ENCODE data around the gene VAX1.
"Not testable (repeated sequence)": the region's sequence is repeated elsewhere in the genome, so short reads cannot be mapped to it uniquely, and the experiment has no call there.

Gene VAX1

GRCh38 chr10:117131376-117132327, 6.4 kb downstream of the VAX1 start:
- no peaks in the 10 kb centered on the region for H3K9me3 ChIP-seq (ENCODE audit: control insufficient read depth, insufficient read depth, low read depth, low read length)
- ChIA-PET POLR2A (no interaction called here), CTCF (interaction anchor here (1.4 kb wide), 1 partner anchor 34 kb away, joined by 5 read pairs; no protein-coding TSS in a partner anchor)
- no peaks in the 10 kb centered on the region for H3K4me1 ChIP-seq (ENCODE audit: control insufficient read depth, insufficient read depth, low read length)
- H3K4me3 ChIP-seq (ENCODE audit: low read depth, low read length), result no peak overlapping the region
- TF ChIP-seq EGR2 (tag by site-specific recombination; IDR thresholded peaks at IDR 0.05; ENCODE audit: low read depth), result peak; percentile 75
- TF ChIP-seq ZFHX2 (tag by site-specific recombination; conservative IDR thresholded peaks at IDR 0.05), result peak; percentile 88
- no peak for TF ChIP-seq ZNF704 (tag by site-specific recombination; IDR thresholded peaks at IDR 0.05)
- no peak overlapping the region for H3K27ac ChIP-seq (ENCODE audit: extremely low read depth, low read depth, low read length)
- no peaks in the 10 kb centered on the region for H3K36me3 ChIP-seq (ENCODE audit: control insufficient read depth in 2 of 2, insufficient read depth in 1 of 2, low read length in 2 of 2)

DNA sequence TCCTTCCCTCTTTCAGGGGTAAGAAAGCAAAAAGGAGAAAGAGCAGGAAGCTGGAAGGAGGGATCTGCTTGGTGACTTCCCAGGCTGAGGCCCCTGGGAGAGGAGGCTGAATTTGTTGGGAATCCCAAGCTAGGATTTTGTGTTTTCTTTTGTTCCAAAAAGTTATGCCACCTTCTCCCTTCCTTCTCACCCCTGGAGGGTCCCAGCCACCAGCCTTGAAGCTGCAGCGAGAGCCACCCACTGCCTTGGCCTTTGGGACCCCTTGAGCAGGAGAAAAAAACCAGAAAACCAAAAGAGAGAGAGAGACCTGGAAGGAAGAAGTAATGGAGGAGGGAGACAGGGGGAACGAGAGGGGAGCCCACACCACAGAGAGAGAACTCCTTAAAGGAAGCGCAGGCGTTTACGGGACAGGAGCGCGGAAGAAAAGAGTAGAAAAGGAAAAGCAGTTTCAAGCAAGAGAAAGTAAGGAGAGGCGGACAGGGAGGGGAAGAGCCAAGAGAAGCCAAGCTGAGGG, 7.2 kb downstream of the VAX1 start:
- no peak overlapping the region for H3K27ac ChIP-seq (ENCODE audit: extremely low read depth, low read depth, low read length)
- ChIA-PET CTCF (interaction anchor here (1.4 to 1.6 kb wide), 2 partner anchors 35 to 44 kb away, joined by 5 read pairs; no protein-coding TSS in a partner anchor), POLR2A (no interaction called here)
- H3K4me3 ChIP-seq (ENCODE audit: low read depth, low read length), result no peak overlapping the region
- H3K36me3 ChIP-seq (ENCODE audit: control insufficient read depth in 2 of 2, insufficient read depth in 1 of 2, low read length in 2 of 2), result no peaks in the 10 kb centered on the region
- TF ChIP-seq ZFP69B (tag by site-specific recombination; IDR thresholded peaks at IDR 0.05) (no peak), PRDM1 (tag by site-specific recombination; IDR thresholded peaks at IDR 0.05) (peak; percentile 23; the same call in 1 of the 2 replicates), ZNF658 (tag by site-specific recombination; IDR thresholded peaks at IDR 0.05) (no peak), IKZF3 (tag by site-specific recombination; IDR thresholded peaks at IDR 0.05) (no peak), KLF10 (tag by site-specific recombination; IDR thresholded peaks at IDR 0.05) (no peak), ZNF704 (tag by site-specific recombination; IDR thresholded peaks at IDR 0.05) (no peak), ZNF624 (tag by site-specific recombination; IDR thresholded peaks at IDR 0.05) (no peak), SCRT1 (tag by site-specific recombination; IDR thresholded peaks at IDR 0.05; ENCODE audit: borderline replicate concordance) (no peak)
- H3K9me3 ChIP-seq (ENCODE audit: control insufficient read depth, insufficient read depth, low read depth, low read length), result no peaks in the 10 kb centered on the region
- no peaks in the 10 kb centered on the region for H3K4me1 ChIP-seq (ENCODE audit: control insufficient read depth, insufficient read depth, low read length)

DNA sequence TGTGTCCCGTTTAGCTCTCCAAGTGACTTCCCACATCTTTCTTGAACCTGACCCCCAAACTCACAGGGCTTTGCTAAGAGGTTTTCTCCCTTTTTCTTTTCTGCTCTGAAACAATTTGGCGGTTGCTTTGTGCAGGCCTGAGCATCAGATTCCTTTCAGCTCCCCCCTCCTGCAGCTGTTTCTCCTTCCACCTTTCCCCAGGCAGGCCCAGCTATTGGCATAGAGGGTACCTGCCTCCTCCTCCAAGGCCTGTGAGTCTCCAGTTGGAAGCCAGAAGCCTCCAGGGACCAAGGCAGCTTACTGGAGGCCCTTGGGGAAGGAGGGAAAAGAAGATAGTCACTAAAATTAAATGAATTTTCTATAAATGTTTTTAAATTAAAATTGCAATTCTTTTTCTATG, 7.7 kb downstream of the VAX1 start:
- no peak overlapping the region for H3K4me3 ChIP-seq (ENCODE audit: low read depth, low read length)
- H3K27ac ChIP-seq (ENCODE audit: extremely low read depth, low read depth, low read length), result no peak overlapping the region
- no peaks in the 10 kb centered on the region for H3K4me1 ChIP-seq (ENCODE audit: control insufficient read depth, insufficient read depth, low read length)
- POLR2A ChIA-PET, result no interaction called here
- no peaks in the 10 kb centered on the region for H3K36me3 ChIP-seq (ENCODE audit: control insufficient read depth in 2 of 2, insufficient read depth in 1 of 2, low read length in 2 of 2)
- TF ChIP-seq ZBTB8A (tag by site-specific recombination; IDR thresholded peaks at IDR 0.05) (no peak), INSM2 (tag by site-specific recombination; IDR thresholded peaks at IDR 0.05) (no peak), ZNF311 (tag by site-specific recombination; IDR thresholded peaks at IDR 0.05; ENCODE audit: borderline replicate concordance) (no peak), ZNF645 (tag by site-specific recombination; IDR thresholded peaks at IDR 0.05) (no peak)
- TF ChIP-seq, protein P1, sequence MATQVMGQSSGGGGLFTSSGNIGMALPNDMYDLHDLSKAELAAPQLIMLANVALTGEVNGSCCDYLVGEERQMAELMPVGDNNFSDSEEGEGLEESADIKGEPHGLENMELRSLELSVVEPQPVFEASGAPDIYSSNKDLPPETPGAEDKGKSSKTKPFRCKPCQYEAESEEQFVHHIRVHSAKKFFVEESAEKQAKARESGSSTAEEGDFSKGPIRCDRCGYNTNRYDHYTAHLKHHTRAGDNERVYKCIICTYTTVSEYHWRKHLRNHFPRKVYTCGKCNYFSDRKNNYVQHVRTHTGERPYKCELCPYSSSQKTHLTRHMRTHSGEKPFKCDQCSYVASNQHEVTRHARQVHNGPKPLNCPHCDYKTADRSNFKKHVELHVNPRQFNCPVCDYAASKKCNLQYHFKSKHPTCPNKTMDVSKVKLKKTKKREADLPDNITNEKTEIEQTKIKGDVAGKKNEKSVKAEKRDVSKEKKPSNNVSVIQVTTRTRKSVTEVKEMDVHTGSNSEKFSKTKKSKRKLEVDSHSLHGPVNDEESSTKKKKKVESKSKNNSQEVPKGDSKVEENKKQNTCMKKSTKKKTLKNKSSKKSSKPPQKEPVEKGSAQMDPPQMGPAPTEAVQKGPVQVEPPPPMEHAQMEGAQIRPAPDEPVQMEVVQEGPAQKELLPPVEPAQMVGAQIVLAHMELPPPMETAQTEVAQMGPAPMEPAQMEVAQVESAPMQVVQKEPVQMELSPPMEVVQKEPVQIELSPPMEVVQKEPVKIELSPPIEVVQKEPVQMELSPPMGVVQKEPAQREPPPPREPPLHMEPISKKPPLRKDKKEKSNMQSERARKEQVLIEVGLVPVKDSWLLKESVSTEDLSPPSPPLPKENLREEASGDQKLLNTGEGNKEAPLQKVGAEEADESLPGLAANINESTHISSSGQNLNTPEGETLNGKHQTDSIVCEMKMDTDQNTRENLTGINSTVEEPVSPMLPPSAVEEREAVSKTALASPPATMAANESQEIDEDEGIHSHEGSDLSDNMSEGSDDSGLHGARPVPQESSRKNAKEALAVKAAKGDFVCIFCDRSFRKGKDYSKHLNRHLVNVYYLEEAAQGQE (tag by site-specific recombination; IDR thresholded peaks at IDR 0.05), result no peak
- H3K9me3 ChIP-seq (ENCODE audit: control insufficient read depth, insufficient read depth, low read depth, low read length), result no peaks in the 10 kb centered on the region
- CTCF ChIA-PET, result interaction anchor here (0.6 to 1.6 kb wide), 3 partner anchors 35 to 49 kb away, joined by 4 to 5 read pairs (median 5); no protein-coding TSS in a partner anchor

GRCh38 chr10:117126645-117127044, 11.4 kb downstream of the VAX1 start:
- H3K36me3 ChIP-seq (ENCODE audit: control insufficient read depth in 2 of 2, insufficient read depth in 1 of 2, low read length in 2 of 2); H3K27ac ChIP-seq (ENCODE audit: extremely low read depth, low read depth, low read length); H3K4me3 ChIP-seq (ENCODE audit: low read depth, low read length); H3K4me1 ChIP-seq (ENCODE audit: control insufficient read depth, insufficient read depth, low read length); CTCF ChIA-PET; POLR2A ChIA-PET; H3K9me3 ChIP-seq (ENCODE audit: control insufficient read depth, insufficient read depth, low read depth, low read length): not testable (repeated sequence)
